WTC11 (cell line): ENCODE results near the gene PPP6C.

Experiments used
- ETV6 ChIP-seq: sonication (generic); formaldehyde crosslinking; IDR thresholded peaks from 2 replicates; pipeline ENCODE4 v1.8.1; 2022; ENCODE audit warnings: mild to moderate bottlenecking, missing genetic modification reagents
- JUN ChIP-seq: sonication (generic); formaldehyde crosslinking; IDR thresholded peaks from 2 replicates; pipeline ENCODE4 v1.8.0; 2023; ENCODE audit warnings: mild to moderate bottlenecking, missing genetic modification reagents
- NFYB ChIP-seq: sonication (generic); formaldehyde crosslinking; conservative IDR thresholded peaks from 2 replicates; pipeline ENCODE4 v1.8.0; 2022; ENCODE audit warnings: low read depth, missing genetic modification reagents
- RELA ChIP-seq: sonication (generic); formaldehyde crosslinking; IDR thresholded peaks from 2 replicates; pipeline ENCODE4 v1.8.1; 2022; ENCODE audit warnings: missing genetic modification reagents, mild to moderate bottlenecking, borderline replicate concordance
- TEAD1 ChIP-seq: sonication (generic); formaldehyde crosslinking; IDR thresholded peaks from 2 replicates; pipeline ENCODE4 v1.8.0; 2022; ENCODE audit warnings: mild to moderate bottlenecking, missing genetic modification reagents
- TEAD4 ChIP-seq: sonication (generic); formaldehyde crosslinking; IDR thresholded peaks from 2 replicates; pipeline ENCODE4 v1.8.0; 2022; ENCODE audit warnings: mild to moderate bottlenecking, missing genetic modification reagents
- ZNF232 ChIP-seq: sonication (generic); formaldehyde crosslinking; IDR thresholded peaks from 2 replicates; pipeline ENCODE4 v1.8.0; 2022; ENCODE audit warnings: mild to moderate bottlenecking, missing genetic modification reagents
- TF ChIP-seq, protein P1 (sequence below): sonication (generic); formaldehyde crosslinking; IDR thresholded peaks from 2 replicates; pipeline ENCODE4 v1.8.1; 2023; ENCODE audit warnings: mild to moderate bottlenecking, missing genetic modification reagents, moderate library complexity
- TF ChIP-seq, protein P2 (sequence below): fragments of 250-450 bp; sonication (Bioruptor Pico); IDR thresholded peaks from 2 replicates; pipeline ENCODE4 v1.9.0; 2021; ENCODE audit warnings: mild to moderate bottlenecking
- TF ChIP-seq, protein P3 (sequence below): sonication (generic); formaldehyde crosslinking; IDR thresholded peaks from 2 replicates; pipeline ENCODE4 v1.8.1; 2022; ENCODE audit warnings: missing genetic modification reagents, borderline replicate concordance
- TF ChIP-seq, protein P4 (sequence below): fragments of 200-600 bp; IDR thresholded peaks from 2 replicates; pipeline ENCODE4 v1.8.0; 2022; ENCODE audit warnings: antibody characterized with exemption

DNA sequence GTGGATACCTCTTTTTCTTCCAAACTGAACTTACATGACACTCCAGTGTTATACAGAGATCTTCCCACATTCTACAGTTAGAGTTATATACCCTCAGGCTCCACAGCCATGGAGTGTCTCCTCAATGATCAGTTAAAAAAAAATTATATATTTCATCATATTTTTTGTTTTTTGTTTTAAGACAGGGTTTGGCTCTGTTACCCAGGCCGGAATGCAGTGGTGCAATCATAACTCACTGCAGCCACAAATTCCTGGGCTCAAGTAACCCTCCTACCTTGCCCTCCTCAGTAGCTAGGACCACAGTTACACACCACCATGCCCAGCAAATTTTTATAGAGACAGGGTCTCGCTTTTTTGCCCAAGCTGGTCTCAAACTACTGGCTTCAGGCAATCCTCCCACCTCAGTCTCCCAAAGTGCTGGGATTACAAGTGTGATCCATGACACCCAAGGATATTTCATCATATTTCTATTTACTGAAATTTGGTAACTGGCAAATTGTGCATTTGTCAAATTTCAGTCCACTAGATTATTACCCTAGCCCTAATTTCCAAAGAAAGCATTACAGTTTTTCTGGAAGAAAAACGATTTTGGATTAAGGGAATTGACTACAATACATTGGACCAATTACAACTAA is 28.2 kb downstream of the PPP6C start:
- TF ChIP-seq, protein P1, sequence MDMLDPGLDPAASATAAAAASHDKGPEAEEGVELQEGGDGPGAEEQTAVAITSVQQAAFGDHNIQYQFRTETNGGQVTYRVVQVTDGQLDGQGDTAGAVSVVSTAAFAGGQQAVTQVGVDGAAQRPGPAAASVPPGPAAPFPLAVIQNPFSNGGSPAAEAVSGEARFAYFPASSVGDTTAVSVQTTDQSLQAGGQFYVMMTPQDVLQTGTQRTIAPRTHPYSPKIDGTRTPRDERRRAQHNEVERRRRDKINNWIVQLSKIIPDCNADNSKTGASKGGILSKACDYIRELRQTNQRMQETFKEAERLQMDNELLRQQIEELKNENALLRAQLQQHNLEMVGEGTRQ (CRISPR knock-in tag), result no peak
- TF ChIP-seq JUN (no peak), ZNF232 (CRISPR knock-in tag) (no peak), TEAD1 (CRISPR knock-in tag) (no peak), TEAD4 (CRISPR knock-in tag) (no peak), RELA (no peak), ETV6 (CRISPR knock-in tag) (no peak), NFYB (no peak)
- TF ChIP-seq, protein P2, sequence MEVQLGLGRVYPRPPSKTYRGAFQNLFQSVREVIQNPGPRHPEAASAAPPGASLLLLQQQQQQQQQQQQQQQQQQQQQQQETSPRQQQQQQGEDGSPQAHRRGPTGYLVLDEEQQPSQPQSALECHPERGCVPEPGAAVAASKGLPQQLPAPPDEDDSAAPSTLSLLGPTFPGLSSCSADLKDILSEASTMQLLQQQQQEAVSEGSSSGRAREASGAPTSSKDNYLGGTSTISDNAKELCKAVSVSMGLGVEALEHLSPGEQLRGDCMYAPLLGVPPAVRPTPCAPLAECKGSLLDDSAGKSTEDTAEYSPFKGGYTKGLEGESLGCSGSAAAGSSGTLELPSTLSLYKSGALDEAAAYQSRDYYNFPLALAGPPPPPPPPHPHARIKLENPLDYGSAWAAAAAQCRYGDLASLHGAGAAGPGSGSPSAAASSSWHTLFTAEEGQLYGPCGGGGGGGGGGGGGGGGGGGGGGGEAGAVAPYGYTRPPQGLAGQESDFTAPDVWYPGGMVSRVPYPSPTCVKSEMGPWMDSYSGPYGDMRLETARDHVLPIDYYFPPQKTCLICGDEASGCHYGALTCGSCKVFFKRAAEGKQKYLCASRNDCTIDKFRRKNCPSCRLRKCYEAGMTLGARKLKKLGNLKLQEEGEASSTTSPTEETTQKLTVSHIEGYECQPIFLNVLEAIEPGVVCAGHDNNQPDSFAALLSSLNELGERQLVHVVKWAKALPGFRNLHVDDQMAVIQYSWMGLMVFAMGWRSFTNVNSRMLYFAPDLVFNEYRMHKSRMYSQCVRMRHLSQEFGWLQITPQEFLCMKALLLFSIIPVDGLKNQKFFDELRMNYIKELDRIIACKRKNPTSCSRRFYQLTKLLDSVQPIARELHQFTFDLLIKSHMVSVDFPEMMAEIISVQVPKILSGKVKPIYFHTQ (CRISPR knock-in tag), result no peak
- TF ChIP-seq, protein P3, sequence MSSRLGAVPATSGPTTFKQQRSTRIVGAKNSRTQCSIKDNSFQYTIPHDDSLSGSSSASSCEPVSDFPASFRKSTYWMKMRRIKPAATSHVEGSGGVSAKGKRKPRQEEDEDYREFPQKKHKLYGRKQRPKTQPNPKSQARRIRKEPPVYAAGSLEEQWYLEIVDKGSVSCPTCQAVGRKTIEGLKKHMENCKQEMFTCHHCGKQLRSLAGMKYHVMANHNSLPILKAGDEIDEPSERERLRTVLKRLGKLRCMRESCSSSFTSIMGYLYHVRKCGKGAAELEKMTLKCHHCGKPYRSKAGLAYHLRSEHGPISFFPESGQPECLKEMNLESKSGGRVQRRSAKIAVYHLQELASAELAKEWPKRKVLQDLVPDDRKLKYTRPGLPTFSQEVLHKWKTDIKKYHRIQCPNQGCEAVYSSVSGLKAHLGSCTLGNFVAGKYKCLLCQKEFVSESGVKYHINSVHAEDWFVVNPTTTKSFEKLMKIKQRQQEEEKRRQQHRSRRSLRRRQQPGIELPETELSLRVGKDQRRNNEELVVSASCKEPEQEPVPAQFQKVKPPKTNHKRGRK (CRISPR knock-in tag), result no peak
- TF ChIP-seq, protein P4, sequence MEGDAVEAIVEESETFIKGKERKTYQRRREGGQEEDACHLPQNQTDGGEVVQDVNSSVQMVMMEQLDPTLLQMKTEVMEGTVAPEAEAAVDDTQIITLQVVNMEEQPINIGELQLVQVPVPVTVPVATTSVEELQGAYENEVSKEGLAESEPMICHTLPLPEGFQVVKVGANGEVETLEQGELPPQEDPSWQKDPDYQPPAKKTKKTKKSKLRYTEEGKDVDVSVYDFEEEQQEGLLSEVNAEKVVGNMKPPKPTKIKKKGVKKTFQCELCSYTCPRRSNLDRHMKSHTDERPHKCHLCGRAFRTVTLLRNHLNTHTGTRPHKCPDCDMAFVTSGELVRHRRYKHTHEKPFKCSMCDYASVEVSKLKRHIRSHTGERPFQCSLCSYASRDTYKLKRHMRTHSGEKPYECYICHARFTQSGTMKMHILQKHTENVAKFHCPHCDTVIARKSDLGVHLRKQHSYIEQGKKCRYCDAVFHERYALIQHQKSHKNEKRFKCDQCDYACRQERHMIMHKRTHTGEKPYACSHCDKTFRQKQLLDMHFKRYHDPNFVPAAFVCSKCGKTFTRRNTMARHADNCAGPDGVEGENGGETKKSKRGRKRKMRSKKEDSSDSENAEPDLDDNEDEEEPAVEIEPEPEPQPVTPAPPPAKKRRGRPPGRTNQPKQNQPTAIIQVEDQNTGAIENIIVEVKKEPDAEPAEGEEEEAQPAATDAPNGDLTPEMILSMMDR, result no peak
